Measurements from ENCODE around the gene PPP1R27. TPM values are rescaled to one million over a fixed set of nuclear protein-coding genes. Genes with fewer than 3 reads are reported as not detected.
A peak's percentile ranks its signal among the peaks of the same experiment; 100 is the strongest.

PPP1R27 gene
- total RNA-seq, 1 experiment from 2014 or later, result not detected

DNA sequence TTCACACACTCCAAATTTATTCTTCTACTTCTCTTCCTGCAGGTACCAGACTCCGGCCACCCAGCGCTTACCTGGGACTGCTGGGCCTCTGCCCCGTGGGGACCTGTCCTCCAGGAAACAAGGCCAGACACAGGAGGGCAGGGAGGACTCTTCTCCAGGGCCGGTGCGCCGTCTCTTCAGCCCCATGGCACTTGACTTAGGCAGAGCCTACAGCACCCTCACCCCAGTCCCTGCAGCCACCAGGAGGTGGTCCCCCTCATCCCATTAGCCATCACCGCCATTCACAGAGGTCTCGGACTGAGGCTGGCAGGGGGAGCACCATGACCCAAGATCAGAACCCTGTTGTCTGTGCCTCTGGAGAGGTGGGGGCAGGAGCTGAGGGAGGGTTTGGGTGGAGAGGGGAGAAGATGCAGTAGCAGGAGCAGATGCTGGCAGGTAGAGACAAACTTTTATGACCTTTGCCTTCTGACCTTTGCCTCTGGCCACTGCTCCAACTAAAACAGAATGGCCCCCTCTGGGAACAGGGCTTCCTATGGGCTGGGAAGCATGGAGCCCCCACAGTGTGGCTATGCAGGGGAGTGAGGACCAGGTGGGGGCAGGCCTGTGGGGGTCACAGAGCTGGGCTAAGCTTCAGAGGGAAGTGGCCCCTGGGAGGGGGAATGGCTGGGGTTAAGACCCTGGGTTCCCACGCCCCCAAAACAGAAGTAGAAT is 32.6 kb downstream of the PPP1R27 start:
- Mint-ChIP-seq H3K27me3 (ENCODE audit: insufficient read depth, unreplicated experiment) (peaks cover 71% of the 10 kb centered on the region), H3K4me1 (ENCODE audit: insufficient read depth, unreplicated experiment) (no peaks in the 10 kb centered on the region), H3K27ac (ENCODE audit: low read depth, unreplicated experiment) (no peak overlapping the region), H3K9me3 (ENCODE audit: unreplicated experiment) (no peaks in the 10 kb centered on the region), H3K36me3 (ENCODE audit: insufficient read depth, unreplicated experiment) (no peaks in the 10 kb centered on the region), H3K4me3 (ENCODE audit: unreplicated experiment) (no peak overlapping the region)
- intact Hi-C loops (cut with micrococcal nuclease), result no loop called here
- no peak for DNase-seq (ENCODE audit: unreplicated experiment)
- CTCF ChIA-PET, result interaction anchor here (0.6 kb wide), 1 partner anchor 216 kb away, joined by 3 read pairs; no protein-coding TSS in a partner anchor
- TF ChIP-seq, protein P1, sequence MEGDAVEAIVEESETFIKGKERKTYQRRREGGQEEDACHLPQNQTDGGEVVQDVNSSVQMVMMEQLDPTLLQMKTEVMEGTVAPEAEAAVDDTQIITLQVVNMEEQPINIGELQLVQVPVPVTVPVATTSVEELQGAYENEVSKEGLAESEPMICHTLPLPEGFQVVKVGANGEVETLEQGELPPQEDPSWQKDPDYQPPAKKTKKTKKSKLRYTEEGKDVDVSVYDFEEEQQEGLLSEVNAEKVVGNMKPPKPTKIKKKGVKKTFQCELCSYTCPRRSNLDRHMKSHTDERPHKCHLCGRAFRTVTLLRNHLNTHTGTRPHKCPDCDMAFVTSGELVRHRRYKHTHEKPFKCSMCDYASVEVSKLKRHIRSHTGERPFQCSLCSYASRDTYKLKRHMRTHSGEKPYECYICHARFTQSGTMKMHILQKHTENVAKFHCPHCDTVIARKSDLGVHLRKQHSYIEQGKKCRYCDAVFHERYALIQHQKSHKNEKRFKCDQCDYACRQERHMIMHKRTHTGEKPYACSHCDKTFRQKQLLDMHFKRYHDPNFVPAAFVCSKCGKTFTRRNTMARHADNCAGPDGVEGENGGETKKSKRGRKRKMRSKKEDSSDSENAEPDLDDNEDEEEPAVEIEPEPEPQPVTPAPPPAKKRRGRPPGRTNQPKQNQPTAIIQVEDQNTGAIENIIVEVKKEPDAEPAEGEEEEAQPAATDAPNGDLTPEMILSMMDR (IDR thresholded peaks at IDR 0.05; ENCODE audit: unreplicated experiment), result no peak
- POLR2A ChIA-PET, result no interaction called here
- BruUV-seq (replicated peaks), result no TSS peak

DNA sequence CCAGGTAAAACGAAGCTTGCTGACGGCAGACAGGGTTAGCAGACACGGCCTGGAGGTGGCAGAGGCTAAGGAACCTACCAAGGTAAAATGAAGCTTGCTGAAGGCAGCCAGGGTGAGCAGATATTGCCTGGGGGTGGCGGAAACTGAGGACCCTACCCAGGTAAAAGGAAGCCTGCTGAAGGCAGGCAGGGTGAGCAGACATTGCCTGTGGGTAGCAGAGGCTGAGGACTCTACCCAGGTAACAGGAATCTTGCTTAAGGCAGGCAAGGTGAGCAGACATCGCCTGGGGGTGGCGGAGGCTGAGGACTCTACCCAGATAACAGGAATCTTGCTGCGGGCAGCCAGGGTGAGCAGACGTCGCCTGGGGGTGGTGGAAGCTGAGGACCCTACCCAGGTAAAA is 33.5 kb downstream of the PPP1R27 start:
- BruUV-seq (replicated peaks), result no TSS peak
- no peaks in the 10 kb centered on the region for H3K9me3 Mint-ChIP-seq (ENCODE audit: unreplicated experiment)
- intact Hi-C loops (cut with micrococcal nuclease), result no loop called here
- no peak overlapping the region for H3K4me3 Mint-ChIP-seq (ENCODE audit: unreplicated experiment)
- POLR2A ChIA-PET, result interaction anchor here (0.7 kb wide), 2 partner anchors 42 to 1074 kb away, joined by 3 read pairs; no protein-coding TSS in a partner anchor
- DNase-seq (ENCODE audit: unreplicated experiment), result no peak
- H3K27me3 Mint-ChIP-seq (ENCODE audit: insufficient read depth, unreplicated experiment), result peaks cover 66% of the 10 kb centered on the region
- TF ChIP-seq, protein P1 (IDR thresholded peaks at IDR 0.05; ENCODE audit: unreplicated experiment), result no peak
- H3K27ac Mint-ChIP-seq (ENCODE audit: low read depth, unreplicated experiment), result no peak overlapping the region
- CTCF ChIA-PET, result no interaction called here
- H3K36me3 Mint-ChIP-seq (ENCODE audit: insufficient read depth, unreplicated experiment), result no peaks in the 10 kb centered on the region
- H3K4me1 Mint-ChIP-seq (ENCODE audit: insufficient read depth, unreplicated experiment), result no peaks in the 10 kb centered on the region

DNA sequence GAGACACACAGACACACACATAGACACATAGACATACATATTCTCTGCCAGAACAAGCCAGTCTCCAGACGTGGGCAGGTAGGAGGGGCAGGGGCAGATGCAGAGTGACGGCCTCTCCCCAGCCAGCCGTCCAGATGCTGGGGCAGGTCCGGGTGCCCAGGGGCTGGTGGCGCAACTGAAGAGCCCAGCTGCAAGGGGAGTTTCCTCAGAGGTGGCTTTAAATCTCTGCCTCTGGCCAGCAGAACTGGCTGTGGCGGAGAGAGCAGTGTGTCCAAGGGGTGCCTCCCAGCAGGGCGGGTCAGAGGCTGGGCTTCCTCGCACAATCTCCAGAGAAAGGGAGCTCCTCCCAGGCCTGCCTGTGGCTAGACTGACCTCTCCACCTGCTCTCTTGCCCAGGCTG is 40.3 kb downstream of the PPP1R27 start:
- intact Hi-C loops (cut with micrococcal nuclease), result no loop called here
- peak; percentile 51 for DNase-seq (ENCODE audit: unreplicated experiment)
- H3K4me3 Mint-ChIP-seq (ENCODE audit: unreplicated experiment), result no peak overlapping the region
- H3K9me3 Mint-ChIP-seq (ENCODE audit: unreplicated experiment), result no peaks in the 10 kb centered on the region
- no peaks in the 10 kb centered on the region for H3K36me3 Mint-ChIP-seq (ENCODE audit: insufficient read depth, unreplicated experiment)
- no peak overlapping the region for H3K27ac Mint-ChIP-seq (ENCODE audit: low read depth, unreplicated experiment)
- H3K27me3 Mint-ChIP-seq (ENCODE audit: insufficient read depth, unreplicated experiment), result peaks cover 6% of the 10 kb centered on the region
- TF ChIP-seq, protein P1 (IDR thresholded peaks at IDR 0.05; ENCODE audit: unreplicated experiment), result no peak
- POLR2A ChIA-PET, result interaction anchor here (0.6 to 0.7 kb wide), 2 partner anchors 59 to 69 kb away, joined by 3 read pairs; no protein-coding TSS in a partner anchor
- CTCF ChIA-PET, result interaction anchor here (0.7 kb wide), 1 partner anchor 693 kb away, joined by 3 read pairs; no protein-coding TSS in a partner anchor
- no peaks in the 10 kb centered on the region for H3K4me1 Mint-ChIP-seq (ENCODE audit: insufficient read depth, unreplicated experiment)
- BruUV-seq (replicated peaks), result no TSS peak

DNA sequence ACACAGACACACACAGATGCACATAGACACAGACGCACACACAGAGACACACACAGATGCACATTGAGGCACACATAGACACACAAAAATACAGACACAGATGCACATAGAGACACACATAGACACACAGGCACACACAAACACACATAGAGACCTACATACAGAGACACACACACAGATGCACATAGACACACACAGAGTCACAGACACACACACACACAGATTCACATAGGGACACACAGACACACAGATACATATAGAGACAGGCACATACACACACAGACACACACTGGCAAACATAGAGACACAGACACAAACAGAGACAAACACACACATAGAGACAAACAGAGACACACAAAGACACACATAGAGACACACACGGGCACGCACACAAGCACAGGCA is 40.8 kb downstream of the PPP1R27 start:
- no peak for DNase-seq (ENCODE audit: unreplicated experiment)
- intact Hi-C loops (cut with micrococcal nuclease), result no loop called here
- BruUV-seq (replicated peaks), result no TSS peak
- CTCF ChIA-PET, result interaction anchor here (0.7 kb wide), 1 partner anchor 693 kb away, joined by 3 read pairs; no protein-coding TSS in a partner anchor
- H3K36me3 Mint-ChIP-seq (ENCODE audit: insufficient read depth, unreplicated experiment), result no peaks in the 10 kb centered on the region
- POLR2A ChIA-PET, result no interaction called here
- peaks cover 2% of the 10 kb centered on the region for H3K27me3 Mint-ChIP-seq (ENCODE audit: insufficient read depth, unreplicated experiment)
- no peak overlapping the region for H3K4me3 Mint-ChIP-seq (ENCODE audit: unreplicated experiment)
- no peak overlapping the region for H3K27ac Mint-ChIP-seq (ENCODE audit: low read depth, unreplicated experiment)
- no peaks in the 10 kb centered on the region for H3K9me3 Mint-ChIP-seq (ENCODE audit: unreplicated experiment)
- no peaks in the 10 kb centered on the region for H3K4me1 Mint-ChIP-seq (ENCODE audit: insufficient read depth, unreplicated experiment)
- TF ChIP-seq, protein P1 (IDR thresholded peaks at IDR 0.05; ENCODE audit: unreplicated experiment), result no peak
